Astrocyte (in vitro differentiated cells and primary cell): ENCODE measurements around the gene ZNF594. TPM values are rescaled to one million over a fixed set of nuclear protein-coding genes. Genes with fewer than 3 reads are reported as not detected.
"Not testable (repeated sequence)": the region's sequence is repeated elsewhere in the genome, so short reads cannot be mapped to it uniquely, and the experiment has no call there.

Experiments used
- DNase-seq: peaks from one replicate; pipeline ENCODE4 v3.0.0-alpha.2; 2010; ENCODE audit warnings: low read depth
- FAIRE-seq: peaks from 2 replicates; lab custom pipeline; 2011; peaks lifted over from hg19 to GRCh38; lab: Jason Lieb, UNC
- H2AFZ ChIP-seq: 2 replicates; pipeline ENCODE4 v1.6.0; 2012; ENCODE audit warnings: low read depth, low read length, inconsistent platforms
- H3K27ac ChIP-seq: 2 replicates; pipeline ENCODE4 v1.5.1; 2011; ENCODE audit warnings: low read depth, low read length, inconsistent platforms
- H3K27me3 ChIP-seq: 2 replicates; pipeline ENCODE4 v1.6.0; 2011; ENCODE audit warnings: low read length, inconsistent platforms; ENCODE audit not compliant: insufficient read depth
- H3K36me3 ChIP-seq: 2 replicates; pipeline ENCODE4 v1.5.1; 2011; ENCODE audit warnings: low read length, inconsistent platforms; ENCODE audit not compliant: insufficient read depth
- H3K4me1 ChIP-seq: 2 replicates; pipeline ENCODE4 v1.5.1; 2011; ENCODE audit warnings: low read length, inconsistent platforms; ENCODE audit not compliant: insufficient read depth
- H3K4me2 ChIP-seq: 2 replicates; pipeline ENCODE4 v1.6.0; 2012; ENCODE audit warnings: low read length, inconsistent platforms
- H3K4me3 ChIP-seq: 2 replicates; pipeline ENCODE4 v1.5.1; 2011; ENCODE audit warnings: low read depth, mild to moderate bottlenecking, low read length, inconsistent platforms; ENCODE audit not compliant: insufficient read depth
- H3K79me2 ChIP-seq: 2 replicates; pipeline ENCODE4 v1.6.0; 2012; ENCODE audit warnings: mild to moderate bottlenecking, low read length, inconsistent platforms; ENCODE audit not compliant: insufficient read depth
- H3K9ac ChIP-seq: 2 replicates; pipeline ENCODE4 v1.6.0; 2012; ENCODE audit warnings: mild to moderate bottlenecking, low read length, inconsistent platforms
- H3K9me3 ChIP-seq: 2 replicates; pipeline ENCODE4 v1.5.1; 2012; ENCODE audit warnings: low read depth, mild to moderate bottlenecking, low read length, inconsistent platforms; ENCODE audit not compliant: insufficient read depth
- H4K20me1 ChIP-seq: 2 replicates; pipeline ENCODE4 v1.6.0; 2012; ENCODE audit warnings: low read length, inconsistent platforms; ENCODE audit not compliant: insufficient read depth
- H3K27ac Mint-ChIP-seq: one replicate; pipeline ENCODE4 v1.8.0; 2021; ENCODE audit warnings: mild to moderate bottlenecking, mixed read lengths; ENCODE audit not compliant: unreplicated experiment
- H3K27me3 Mint-ChIP-seq: one replicate; pipeline ENCODE4 v1.8.0; 2021; ENCODE audit warnings: low read depth, mixed read lengths; ENCODE audit not compliant: unreplicated experiment
- H3K36me3 Mint-ChIP-seq: one replicate; pipeline ENCODE4 v1.8.0; 2021; ENCODE audit warnings: low read depth, mixed read lengths; ENCODE audit not compliant: unreplicated experiment
- H3K4me1 Mint-ChIP-seq: one replicate; pipeline ENCODE4 v1.8.0; 2021; ENCODE audit warnings: low read depth, mixed read lengths; ENCODE audit not compliant: unreplicated experiment
- H3K4me3 Mint-ChIP-seq: one replicate; pipeline ENCODE4 v1.8.0; 2021; ENCODE audit warnings: mild to moderate bottlenecking, moderate library complexity, mixed read lengths; ENCODE audit not compliant: unreplicated experiment
- H3K9me3 Mint-ChIP-seq: one replicate; pipeline ENCODE4 v1.8.0; 2021; ENCODE audit warnings: mild to moderate bottlenecking, mixed read lengths; ENCODE audit not compliant: unreplicated experiment
- CTCF ChIP-seq: IDR thresholded peaks from 2 replicates; pipeline ENCODE4 v1.5.1; 2011; ENCODE audit warnings: low read depth, mild to moderate bottlenecking, inconsistent platforms, low read length, moderate library complexity; ENCODE audit not compliant: insufficient read depth
- EZH2 ChIP-seq: IDR thresholded peaks from 2 replicates; pipeline ENCODE4 v1.6.1; 2012; ENCODE audit warnings: mild to moderate bottlenecking, low read length, inconsistent platforms; ENCODE audit not compliant: insufficient read depth
- total RNA-seq: library from RNA; stranded (reverse); gene quantifications from 2 replicates; pipeline ENCODE4 v1.2.1, GENCODE V29; 2021

The ZNF594 gene
- total RNA-seq, 1 donor from 2014 or later: 8.9 TPM

- H3K79me2 ChIP-seq: no peaks in the 10 kb centered on the region
- DNase-seq: no peak
- H3K36me3 ChIP-seq: peaks cover 6% of the 10 kb centered on the region
- no peaks in the 10 kb centered on the region for H3K27me3 ChIP-seq
- H3K27me3 Mint-ChIP-seq: no peaks in the 10 kb centered on the region
- no peak for FAIRE-seq
- H4K20me1 ChIP-seq: no peaks in the 10 kb centered on the region
- H3K4me3 ChIP-seq: no peak overlapping the region
- no peaks in the 10 kb centered on the region for H3K4me1 ChIP-seq
- H3K27ac Mint-ChIP-seq: no peak overlapping the region
- H3K9me3 ChIP-seq: peaks cover 65% of the 10 kb centered on the region
- H3K4me1 Mint-ChIP-seq: no peaks in the 10 kb centered on the region
- H3K9ac ChIP-seq: no peak overlapping the region
- H3K36me3 Mint-ChIP-seq: peaks cover 73% of the 10 kb centered on the region
- no peak overlapping the region for H3K27ac ChIP-seq
- no peak overlapping the region for H3K4me2 ChIP-seq
- no peak for TF ChIP-seq CTCF
- TF ChIP-seq EZH2: no peak
- no peak overlapping the region for H2AFZ ChIP-seq
- H3K4me3 Mint-ChIP-seq: no peak overlapping the region
- peaks cover 59% of the 10 kb centered on the region for H3K9me3 Mint-ChIP-seq
Observed at GRCh38 chr17:5179003-5179402, 12.7 kb downstream of the ZNF594 start.

- not testable (repeated sequence) for H3K27ac ChIP-seq, H4K20me1 ChIP-seq, FAIRE-seq, H3K79me2 ChIP-seq, DNase-seq, H3K4me2 ChIP-seq, H2AFZ ChIP-seq, H3K4me1 ChIP-seq, H3K4me3 Mint-ChIP-seq, H3K4me3 ChIP-seq, H3K9ac ChIP-seq, H3K36me3 ChIP-seq, H3K27me3 Mint-ChIP-seq, H3K27ac Mint-ChIP-seq, H3K27me3 ChIP-seq, H3K4me1 Mint-ChIP-seq
- peaks cover 44% of the 10 kb centered on the region for H3K36me3 Mint-ChIP-seq
- peaks cover 25% of the 10 kb centered on the region for H3K9me3 Mint-ChIP-seq
- peaks cover 26% of the 10 kb centered on the region for H3K9me3 ChIP-seq
Observed at GRCh38 chr17:5175027-5175426, 16.6 kb downstream of the ZNF594 start.

- peak; percentile 66 for DNase-seq
- H3K4me3 Mint-ChIP-seq, H3K9ac ChIP-seq, H3K4me3 ChIP-seq, H2AFZ ChIP-seq, H3K27ac ChIP-seq, H3K36me3 Mint-ChIP-seq, H3K27me3 ChIP-seq, H3K79me2 ChIP-seq, H3K27ac Mint-ChIP-seq, H3K27me3 Mint-ChIP-seq, H4K20me1 ChIP-seq, FAIRE-seq, H3K9me3 Mint-ChIP-seq, H3K9me3 ChIP-seq, H3K36me3 ChIP-seq, H3K4me1 ChIP-seq, H3K4me2 ChIP-seq: not testable (repeated sequence)
- peaks cover 10% of the 10 kb centered on the region for H3K4me1 Mint-ChIP-seq
Observed at GRCh38 chr17:5165791-5166564, 25.7 kb downstream of the ZNF594 start.
